Spleen (tissue), 11 donors: ENCODE data around the gene SYCE3. TPM values are rescaled to one million over a fixed set of nuclear protein-coding genes. Genes with fewer than 3 reads are reported as not detected.

Experiments
- DNase-seq: peaks from one replicate; pipeline ENCODE4 v3.0.0-alpha.2; 2020
- H3K27ac ChIP-seq, 8 donors: fragments of 200-600 bp; sonication (generic) in 7 of 8; 1 replicate in 4 of 8; 2 replicates in 4 of 8; pipeline versions ENCODE4 v1.5.0 to v1.8.0; 2016 to 2021; ENCODE audit warnings: inconsistent platforms in 4 of 8, mild to moderate bottlenecking in 4 of 8, moderate library complexity in 1 of 8
- H3K27me3 ChIP-seq, 7 donors: fragments of 200-600 bp; sonication (generic) in 6 of 7; replicated peaks in 1 of 7; 1 replicate in 4 of 7; 2 replicates in 3 of 7; pipeline versions ENCODE4 v1.5.0 to v1.8.0; 2016 to 2021; ENCODE audit warnings: inconsistent platforms in 3 of 7, mild to moderate bottlenecking in 1 of 7
- H3K36me3 ChIP-seq, 6 donors: fragments of 200-600 bp; sonication (generic) in 5 of 6; 1 replicate in 4 of 6; 2 replicates in 2 of 6; pipeline versions ENCODE4 v1.5.0 to v1.8.0; 2016 to 2021; ENCODE audit warnings: inconsistent platforms in 2 of 6
- H3K4me1 ChIP-seq, 6 donors: fragments of 200-600 bp; sonication (generic) in 5 of 6; 1 replicate in 3 of 6; 2 replicates in 3 of 6; pipeline versions ENCODE4 v1.5.0 to v1.8.0; 2016 to 2021; ENCODE audit warnings: inconsistent platforms in 3 of 6
- H3K4me3 ChIP-seq, 8 donors: fragments of 200-600 bp; sonication (generic) in 7 of 8; 1 replicate in 4 of 8; 2 replicates in 4 of 8; pipeline versions ENCODE4 v1.5.0 to v1.8.0; 2016 to 2021; ENCODE audit warnings: inconsistent platforms in 4 of 8, mild to moderate bottlenecking in 4 of 8, moderate library complexity in 2 of 8
- H3K9me3 ChIP-seq, 8 donors: fragments of 200-600 bp; sonication (generic) in 7 of 8; 1 replicate in 4 of 8; 2 replicates in 4 of 8; pipeline versions ENCODE4 v1.5.0 to v1.8.0; 2016 to 2021; ENCODE audit warnings: inconsistent platforms in 4 of 8
- CTCF ChIP-seq, 11 experiments: fragments of 200-600 bp in 7 of 11; fragments of 450-650 bp in 4 of 11; sonication (generic) in 4 of 11; IDR thresholded peaks in 8 of 11; conservative IDR thresholded peaks in 3 of 11; 1 replicate in 7 of 11; 2 replicates in 4 of 11; pipeline versions ENCODE4 v1.4.0 to v1.8.0; 2016 to 2021; ENCODE audit warnings: antibody characterized with exemption in 11 of 11, inconsistent platforms in 4 of 11, mild to moderate bottlenecking in 1 of 11
- POLR2A ChIP-seq, 3 donors: fragments of 450-650 bp; IDR thresholded peaks; one replicate each; pipeline ENCODE4 v1.5.1; 2017; ENCODE audit warnings: antibody characterized with exemption in 3 of 3, mild to moderate bottlenecking in 1 of 3
- POLR2AphosphoS5 ChIP-seq, 3 donors: sonication (generic); formaldehyde crosslinking; IDR thresholded peaks; one replicate each; pipeline ENCODE4 v1.5.1; 2017; ENCODE audit warnings: antibody characterized with exemption in 3 of 3
- WGBS, 5 donors: extraction: QIAGEN DNeasy Blood & Tissue Kit in 3 of 5; methylation state at CpG; one replicate each; pipeline versions ENCODE4 v1.1.5 to v1.1.7; 2013 to 2018; 5-methylcytosine and 5-hydroxymethylcytosine counted together
- intact Hi-C: fragments of 100-400 bp; cut with DNase I; formaldehyde crosslinking; loops from one replicate; pipeline ENCODE4 v1.15.0; 2023; ENCODE audit warnings: low total_unique reads
- polyA plus RNA-seq, 3 donors: library from polyadenylated mRNA; stranded (reverse); fragments of 200-250 nt; gene quantifications; one replicate each; pipeline ENCODE4 v1.2.1, GENCODE V29; 2013
- total RNA-seq, 7 donors: library from RNA; depleted of rRNA in 3 of 7; stranded (reverse); fragments of >200 nt in 3 of 7; fragmentation: NEBNext Ultra II Directional in 4 of 7; extraction: Animal tissue kit (Norgen Biotek cat#: 25700) in 4 of 7; gene quantifications; one replicate each; pipeline versions ENCODE4 v1.1.0 to v1.2.1, GENCODE V29; 2016 to 2021
- donor health status: healthy with polysubstance abuse.
- donor health status: DM: no; HTN: no; CAD: no; lungs with moderate emphysema.
- donor health status: DM: no; HTN: no; CAD: no.
- donor health status: Bipolar disorder and iron deficiency.
- donor health status: healthy.
- donor health status: DM: no; HTN: no; CAD: no.
- donor health status: DM: yes; HTN: yes; CAD: no.

The SYCE3 gene
- total and polyA plus RNA-seq, 10 donors = 0.50 to 3.0 TPM; not detected in 8

GRCh38 chr22:50518606-50519005 is 44.1 kb downstream of the SYCE3 start:
- WGBS, 5 donors = 92 to 98% (median 95%) methylated on average over 5 to 7 of the region's 7 CpGs
- intact Hi-C loops = no loop called here
- Histone ChIP-seq H3K27me3 (no peaks in the 10 kb centered on the region), H3K27ac (no peak overlapping the region), H3K4me3 (no peak overlapping the region), H3K36me3 (peaks cover 0 to 89% (median 69%) of the 10 kb centered on the region in 6 donors), H3K4me1 (peaks cover 0 to 18% (median 0%) of the 10 kb centered on the region in 6 donors), H3K9me3 (no peaks in the 10 kb centered on the region)
- TF ChIP-seq POLR2A (IDR thresholded peaks at IDR 0.05) (no peak), CTCF (IDR thresholded peaks at IDR 0.05 in 8 of 11, conservative IDR thresholded peaks at IDR 0.05 in 3 of 11) (no peak), POLR2AphosphoS5 (IDR thresholded peaks at IDR 0.05) (no peak)
- DNase-seq = no peak

GRCh38 chr22:50517495-50518260 is 45.0 kb downstream of the SYCE3 start:
- Histone ChIP-seq H3K4me1 (peaks cover 0 to 13% (median 0%) of the 10 kb centered on the region in 6 donors), H3K9me3 (no peaks in the 10 kb centered on the region), H3K36me3 (peaks cover 0 to 86% (median 60%) of the 10 kb centered on the region in 6 donors), H3K27me3 (no peaks in the 10 kb centered on the region), H3K27ac (no peak overlapping the region), H3K4me3 (no peak overlapping the region)
- no peak for TF ChIP-seq POLR2AphosphoS5 (IDR thresholded peaks at IDR 0.05)
- TF ChIP-seq CTCF (IDR thresholded peaks at IDR 0.05 in 8 of 11, conservative IDR thresholded peaks at IDR 0.05 in 3 of 11) = no peak
- no peak for TF ChIP-seq POLR2A (IDR thresholded peaks at IDR 0.05)
- WGBS, 5 donors = 87 to 94% (median 90%) methylated on average over 20 of the region's 20 CpGs
- no peak for DNase-seq
- intact Hi-C loops = no loop called here

GRCh38 chr22:50516891-50517290 is 45.8 kb downstream of the SYCE3 start:
- Histone ChIP-seq H3K27me3 (no peaks in the 10 kb centered on the region), H3K9me3 (no peaks in the 10 kb centered on the region), H3K4me3 (no peak overlapping the region), H3K27ac (no peak overlapping the region), H3K36me3 (peaks cover 0 to 84% (median 52%) of the 10 kb centered on the region in 6 donors), H3K4me1 (peaks cover 0 to 15% (median 0%) of the 10 kb centered on the region in 6 donors)
- TF ChIP-seq POLR2A (IDR thresholded peaks at IDR 0.05) = no peak
- TF ChIP-seq CTCF (IDR thresholded peaks at IDR 0.05 in 8 of 11, conservative IDR thresholded peaks at IDR 0.05 in 3 of 11) = no peak
- TF ChIP-seq POLR2AphosphoS5 (IDR thresholded peaks at IDR 0.05) = no peak
- DNase-seq = no peak
- 79 to 87% (median 85%) methylated on average over 13 to 16 of the region's 16 CpGs for WGBS, 5 donors
- intact Hi-C loops = no loop called here

- H3K36me3 ChIP-seq = peaks cover 0 to 81% (median 44%) of the 10 kb centered on the region in 6 donors
- H3K27ac ChIP-seq = no peak overlapping the region
- peaks cover 0 to 15% (median 0%) of the 10 kb centered on the region in 6 donors for H3K4me1 ChIP-seq
- DNase-seq = no peak
- H3K4me3 ChIP-seq = no peak overlapping the region
- 76 to 97% (median 93%) methylated on average over 7 to 8 of the region's 8 CpGs for WGBS, 5 donors
- no peaks in the 10 kb centered on the region for H3K27me3 ChIP-seq
- intact Hi-C loops = no loop called here
- H3K9me3 ChIP-seq = no peaks in the 10 kb centered on the region
- TF ChIP-seq POLR2A (IDR thresholded peaks at IDR 0.05) (no peak), CTCF (IDR thresholded peaks at IDR 0.05 in 8 of 11, conservative IDR thresholded peaks at IDR 0.05 in 3 of 11) (no peak), POLR2AphosphoS5 (IDR thresholded peaks at IDR 0.05) (no peak)
Observed at GRCh38 chr22:50516068-50516467, 46.7 kb downstream of the SYCE3 start.
